H9 (cell line): ENCODE results near the gene RAB27A. TPM values are rescaled to one million over a fixed set of nuclear protein-coding genes. Genes with fewer than 3 reads are reported as not detected.
"Not testable (repeated sequence)": the region's sequence is repeated elsewhere in the genome, so short reads cannot be mapped to it uniquely, and the experiment has no call there.

ENCODE experiments used
- DNase-seq: peaks from one replicate; pipeline ENCODE4 v3.0.0-alpha.2; 2017
- H2AFZ ChIP-seq: one replicate; pipeline ENCODE4 v1.6.1; 2013; ENCODE audit warnings: mild to moderate bottlenecking, low read length, control low read depth, moderate library complexity
- H2AK5ac ChIP-seq: 2 replicates; pipeline ENCODE4 v1.6.1; 2013; ENCODE audit warnings: low read length, control low read depth, mixed read lengths; ENCODE audit not compliant: insufficient read length
- H2BK120ac ChIP-seq: one replicate; pipeline ENCODE4 v1.6.1; 2013; ENCODE audit warnings: low read depth, mild to moderate bottlenecking, low read length, control low read depth, inconsistent platforms; ENCODE audit not compliant: poor library complexity, severe bottlenecking
- H2BK12ac ChIP-seq: 2 replicates; pipeline ENCODE4 v1.6.1; 2013; ENCODE audit warnings: low read length, control low read depth, mixed read lengths, low read depth; ENCODE audit not compliant: insufficient read length
- H2BK15ac ChIP-seq: 2 replicates; pipeline ENCODE4 v1.6.1; 2013; ENCODE audit warnings: low read depth, low read length, control low read depth
- H2BK20ac ChIP-seq: one replicate; pipeline ENCODE4 v1.6.1; 2013; ENCODE audit warnings: low read depth, mild to moderate bottlenecking, low read length, control low read depth, inconsistent platforms; ENCODE audit not compliant: poor library complexity, severe bottlenecking
- H2BK5ac ChIP-seq: 2 replicates; pipeline ENCODE4 v1.6.1; 2013; ENCODE audit warnings: low read length, control low read depth, mixed read lengths; ENCODE audit not compliant: insufficient read length
- H3K14ac ChIP-seq: 2 replicates; pipeline ENCODE4 v1.6.1; 2013; ENCODE audit warnings: low read length, control low read depth; ENCODE audit not compliant: insufficient read depth
- H3K18ac ChIP-seq: 2 replicates; pipeline ENCODE4 v1.6.1; 2013; ENCODE audit warnings: low read depth, mild to moderate bottlenecking, mixed read lengths, low read length, control low read depth; ENCODE audit not compliant: insufficient read length
- H3K23ac ChIP-seq: 2 replicates; pipeline ENCODE4 v1.6.1; 2013; ENCODE audit warnings: low read length, control low read depth, mixed read lengths, low read depth; ENCODE audit not compliant: insufficient read length
- H3K23me2 ChIP-seq: 2 replicates; pipeline ENCODE4 v1.6.1; 2013; ENCODE audit warnings: low read depth, mild to moderate bottlenecking, mixed read lengths, low read length, control low read depth; ENCODE audit not compliant: insufficient read length, poor library complexity, severe bottlenecking
- H3K27ac ChIP-seq: 2 replicates; pipeline ENCODE4 v1.5.1; 2013; ENCODE audit warnings: low read length, control low read depth, mixed read lengths, low read depth; ENCODE audit not compliant: insufficient read length
- H3K27me3 ChIP-seq: 2 replicates; pipeline ENCODE4 v1.6.1; 2013; ENCODE audit warnings: low read length, control low read depth, inconsistent platforms; ENCODE audit not compliant: insufficient read depth
- H3K4ac ChIP-seq: 2 replicates; pipeline ENCODE4 v1.6.1; 2013; ENCODE audit warnings: low read depth, mild to moderate bottlenecking, control low read depth, inconsistent platforms, low read length, moderate library complexity
- H3K4me1 ChIP-seq: 2 replicates; pipeline ENCODE4 v1.6.1; 2013; ENCODE audit warnings: low read length, control low read depth, inconsistent platforms; ENCODE audit not compliant: insufficient read depth
- H3K4me2 ChIP-seq: 2 replicates; pipeline ENCODE4 v1.6.1; 2013; ENCODE audit warnings: low read length, control low read depth, mixed read lengths; ENCODE audit not compliant: insufficient read length, insufficient read depth
- H3K56ac ChIP-seq: 2 replicates; pipeline ENCODE4 v1.6.1; 2013; ENCODE audit warnings: low read depth, mild to moderate bottlenecking, mixed read lengths, low read length, control low read depth; ENCODE audit not compliant: insufficient read length
- H3K79me1 ChIP-seq: 2 replicates; pipeline ENCODE4 v1.6.1; 2013; ENCODE audit warnings: low read depth, mild to moderate bottlenecking, moderate library complexity, low read length, control low read depth, inconsistent platforms; ENCODE audit not compliant: insufficient read depth, poor library complexity, severe bottlenecking
- H3K79me2 ChIP-seq: 2 replicates; pipeline ENCODE4 v1.6.1; 2013; ENCODE audit warnings: low read length, control low read depth, inconsistent platforms; ENCODE audit not compliant: insufficient read depth
- H3K9ac ChIP-seq: 2 replicates; pipeline ENCODE4 v1.6.1; 2013; ENCODE audit warnings: low read length, control low read depth, mixed read lengths; ENCODE audit not compliant: insufficient read length; ENCODE audit errors: extremely low read depth
- H3K9me3 ChIP-seq: one replicate; pipeline ENCODE4 v1.6.1; 2013; ENCODE audit warnings: low read depth, low read length, inconsistent platforms; ENCODE audit not compliant: control insufficient read depth
- H3T11ph ChIP-seq: one replicate; pipeline ENCODE4 v1.6.1; 2013; ENCODE audit warnings: mild to moderate bottlenecking, low read length, control low read depth, inconsistent platforms
- H4K20me1 ChIP-seq: one replicate; pipeline ENCODE4 v1.6.1; 2013; ENCODE audit not compliant: control insufficient read depth, insufficient read length, insufficient read depth
- H4K5ac ChIP-seq: 2 replicates; pipeline ENCODE4 v1.6.1; 2013; ENCODE audit warnings: low read depth, mild to moderate bottlenecking, mixed read lengths, low read length, control low read depth; ENCODE audit not compliant: insufficient read length
- H4K8ac ChIP-seq: replicated peaks from 2 replicates; pipeline ENCODE4 v1.6.1; 2013; ENCODE audit warnings: low read length, control low read depth, mixed read lengths, low read depth; ENCODE audit not compliant: insufficient read length
- H4K91ac ChIP-seq: 2 replicates; pipeline ENCODE4 v1.6.1; 2013; ENCODE audit warnings: low read depth, mild to moderate bottlenecking, moderate library complexity, mixed read lengths, low read length, control low read depth; ENCODE audit not compliant: insufficient read length
- H3K27ac Mint-ChIP-seq, 3 experiments: 2 replicates in 2 of 3; 3 replicates in 1 of 3; pipeline ENCODE4 v1.8.0; 2020 to 2021; ENCODE audit warnings: mixed read lengths in 3 of 3, mild to moderate bottlenecking in 1 of 3, moderate library complexity in 1 of 3
- H3K27me3 Mint-ChIP-seq: 2 replicates; pipeline ENCODE4 v1.8.0; 2021; ENCODE audit warnings: low read depth, mild to moderate bottlenecking, moderate library complexity, mixed read lengths
- H3K36me3 Mint-ChIP-seq, 3 experiments: 2 replicates in 2 of 3; 3 replicates in 1 of 3; pipeline ENCODE4 v1.8.0; 2020 to 2021; ENCODE audit warnings: low read depth in 3 of 3, mixed read lengths in 3 of 3; ENCODE audit not compliant: insufficient read depth in 1 of 3
- H3K4me1 Mint-ChIP-seq, 2 experiments: 2 replicates each; pipeline ENCODE4 v1.8.0; 2020; ENCODE audit warnings: mixed read lengths in 2 of 2
- H3K4me3 Mint-ChIP-seq, 2 experiments: 2 replicates in 1 of 2; 3 replicates in 1 of 2; pipeline ENCODE4 v1.8.0; 2020 to 2021; ENCODE audit warnings: mild to moderate bottlenecking in 2 of 2, mixed read lengths in 2 of 2, moderate library complexity in 1 of 2
- H3K9me3 Mint-ChIP-seq, 2 experiments: 2 replicates in 1 of 2; 3 replicates in 1 of 2; pipeline ENCODE4 v1.8.0; 2020; ENCODE audit warnings: mild to moderate bottlenecking in 2 of 2, mixed read lengths in 2 of 2, moderate library complexity in 1 of 2
- CTCF ChIP-seq: fragments of 200-600 bp; sonication (generic); conservative IDR thresholded peaks from 3 replicates; pipeline ENCODE4 v1.8.0; 2021; ENCODE audit warnings: antibody characterized with exemption, mild to moderate bottlenecking
- WGBS: extraction: QIAGEN DNeasy Blood & Tissue Kit; methylation state at CpG from one replicate; pipeline ENCODE4 v1.1.7; 2013; ENCODE audit warnings: missing lambda C conversion rate, low lambda C conversion rate, mixed read lengths; ENCODE audit not compliant: insufficient read length; ENCODE audit errors: extremely low coverage; 5-methylcytosine and 5-hydroxymethylcytosine counted together
- total RNA-seq: library from RNA; stranded (reverse); gene quantifications from 2 replicates; pipeline ENCODE4 v1.2.1, GENCODE V29; 2021

Gene RAB27A
- total RNA-seq, 1 experiment from 2014 or later, result 6.8 TPM

DNA sequence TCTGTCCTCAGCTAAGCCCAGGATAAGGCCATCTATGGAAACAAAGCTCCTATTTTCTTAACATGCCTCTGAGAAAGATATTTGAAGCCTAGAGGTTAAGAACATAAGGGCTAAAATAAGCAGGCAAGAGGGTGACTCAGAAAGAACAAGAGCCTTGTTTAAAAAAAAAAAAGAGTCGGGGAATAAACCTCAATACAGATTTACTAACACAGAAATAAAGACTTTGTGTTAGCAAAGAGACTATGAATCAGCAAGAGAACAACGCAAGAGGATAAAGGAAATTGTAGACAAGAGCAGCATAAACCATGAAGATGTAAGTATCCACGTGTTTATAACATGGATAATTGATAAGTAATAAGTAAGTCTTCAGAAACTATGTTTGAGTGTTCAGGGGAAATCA, 36.0 kb downstream of the RAB27A start:
- H3T11ph ChIP-seq, result no peak overlapping the region
- no peaks in the 10 kb centered on the region for H3K4me1 ChIP-seq
- H3K14ac ChIP-seq, result no peak overlapping the region
- Mint-ChIP-seq H3K4me1 (peaks cover 6 to 8% of the 10 kb centered on the region in 2 experiments; a peak in 2 of 4 replicates), H3K27ac (no peak overlapping the region), H3K4me3 (no peak overlapping the region), H3K9me3 (no peaks in the 10 kb centered on the region; a peak in 1 of 5 replicates), H3K27me3 (no peaks in the 10 kb centered on the region), H3K36me3 (no peaks in the 10 kb centered on the region)
- H3K4ac ChIP-seq, result no peak overlapping the region
- H3K4me2 ChIP-seq, result no peak overlapping the region
- H2BK15ac ChIP-seq, result no peak overlapping the region
- H4K5ac ChIP-seq, result no peak overlapping the region
- no peak overlapping the region for H4K8ac ChIP-seq
- no peak overlapping the region for H2AFZ ChIP-seq
- no peak overlapping the region for H3K27ac ChIP-seq
- H4K20me1 ChIP-seq, result no peaks in the 10 kb centered on the region
- no peaks in the 10 kb centered on the region for H3K79me2 ChIP-seq
- no peak overlapping the region for H4K91ac ChIP-seq
- no peaks in the 10 kb centered on the region for H3K27me3 ChIP-seq
- no peak overlapping the region for H3K9ac ChIP-seq
- no peaks in the 10 kb centered on the region for H3K23me2 ChIP-seq
- H3K9me3 ChIP-seq, result no peaks in the 10 kb centered on the region
- H2BK5ac ChIP-seq, result no peak overlapping the region
- no peak overlapping the region for H2BK120ac ChIP-seq
- no peak overlapping the region for H3K56ac ChIP-seq
- no peak overlapping the region for H3K18ac ChIP-seq
- no CpG with 5 or more reads among the region's 3 CpGs for WGBS
- no peak overlapping the region for H3K23ac ChIP-seq
- no peak overlapping the region for H2AK5ac ChIP-seq
- H3K79me1 ChIP-seq, result no peaks in the 10 kb centered on the region
- TF ChIP-seq CTCF, result no peak
- no peak overlapping the region for H2BK12ac ChIP-seq
- H2BK20ac ChIP-seq, result no peak overlapping the region
- DNase-seq, result no peak

DNA sequence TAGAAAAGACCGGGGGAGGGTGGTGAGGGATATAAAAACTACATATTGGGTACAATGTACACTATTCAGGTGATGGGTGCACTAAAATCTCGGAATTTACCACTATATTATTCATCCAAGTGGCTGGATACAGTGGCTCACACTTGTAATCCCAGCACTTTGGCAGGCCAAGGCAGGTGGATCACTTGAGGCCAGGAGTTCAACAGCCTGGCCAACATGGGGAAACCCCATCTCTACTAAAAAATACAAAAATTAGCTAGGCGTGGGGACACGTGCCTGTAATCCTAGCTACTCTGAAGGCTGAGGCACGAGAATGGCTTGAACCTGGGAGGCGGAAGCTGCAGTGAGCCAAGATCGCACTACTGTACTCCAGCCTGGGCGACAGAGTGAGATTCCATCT, 37.4 kb downstream of the RAB27A start:
- not testable (repeated sequence) for H3K27me3 ChIP-seq, H2BK12ac ChIP-seq, H3T11ph ChIP-seq, H3K18ac ChIP-seq, H3K27ac ChIP-seq, H3K23me2 ChIP-seq, H2BK15ac ChIP-seq, H4K20me1 ChIP-seq, H3K14ac ChIP-seq, H2BK120ac ChIP-seq, H4K91ac ChIP-seq, DNase-seq, H3K9ac ChIP-seq, H3K4me1 ChIP-seq, H3K9me3 ChIP-seq, H3K79me2 ChIP-seq, H3K4me1 Mint-ChIP-seq, H2BK20ac ChIP-seq, H3K27ac Mint-ChIP-seq, H3K36me3 Mint-ChIP-seq, H3K4ac ChIP-seq, H4K8ac ChIP-seq, H3K23ac ChIP-seq, H3K79me1 ChIP-seq, H3K27me3 Mint-ChIP-seq, H3K4me3 Mint-ChIP-seq, H4K5ac ChIP-seq, H2BK5ac ChIP-seq, H3K56ac ChIP-seq, H2AFZ ChIP-seq, H3K4me2 ChIP-seq, H3K9me3 Mint-ChIP-seq, H2AK5ac ChIP-seq
- WGBS, result no CpG with 5 or more reads among the region's 8 CpGs
